Adrenal gland (tissue), 12 donors: ENCODE measurements around the gene SEPHS1. TPM values are rescaled to one million over a fixed set of nuclear protein-coding genes. Genes with fewer than 3 reads are reported as not detected.

ENCODE experiments used
- DNase-seq, 7 donors: peaks; one replicate each; pipeline ENCODE4 v3.0.0-alpha.2; 2019 to 2020
- H3K27ac ChIP-seq, 5 donors: fragments of 200-600 bp; sonication (generic) in 4 of 5; 1 replicate in 3 of 5; 2 replicates in 2 of 5; pipeline versions ENCODE4 v1.5.1 to v1.8.0; 2016 to 2020; ENCODE audit warnings: mild to moderate bottlenecking in 1 of 5
- H3K27me3 ChIP-seq: fragments of 200-600 bp; 2 replicates; pipeline ENCODE4 v1.8.0; 2021
- H3K36me3 ChIP-seq, 2 donors: fragments of 200-600 bp; replicated peaks in 1 of 2; 1 replicate in 1 of 2; 2 replicates in 1 of 2; pipeline versions ENCODE4 v1.5.1 to v1.8.0; 2018 to 2022
- H3K4me1 ChIP-seq, 2 donors: fragments of 200-600 bp; replicated peaks in 1 of 2; 1 replicate in 1 of 2; 2 replicates in 1 of 2; pipeline versions ENCODE4 v1.5.1 to v1.8.0; 2018 to 2021
- H3K4me3 ChIP-seq, 4 donors: fragments of 200-600 bp; sonication (generic) in 3 of 4; one replicate each; pipeline ENCODE4 v1.5.1; 2016 to 2018
- H3K9me3 ChIP-seq, 3 donors: fragments of 200-600 bp; sonication (generic) in 1 of 3; replicated peaks in 1 of 3; 1 replicate in 2 of 3; 2 replicates in 1 of 3; pipeline versions ENCODE4 v1.5.1 to v1.8.0; 2016 to 2021
- CTCF ChIP-seq, 6 experiments: fragments of 450-650 bp in 4 of 6; fragments of 200-600 bp in 2 of 6; sonication (generic) in 1 of 6; IDR thresholded peaks; 1 replicate in 5 of 6; 2 replicates in 1 of 6; pipeline versions ENCODE4 v1.5.1 to v1.8.0; 2016 to 2021; ENCODE audit warnings: antibody characterized with exemption in 6 of 6, mild to moderate bottlenecking in 2 of 6, moderate library complexity in 1 of 6
- POLR2A ChIP-seq, 2 donors: fragments of 450-650 bp; IDR thresholded peaks; one replicate each; pipeline ENCODE4 v1.6.1; 2017; ENCODE audit warnings: antibody characterized with exemption in 2 of 2, mild to moderate bottlenecking in 2 of 2, moderate library complexity in 1 of 2
- WGBS, 4 donors: extraction: QIAGEN DNeasy Blood & Tissue Kit in 2 of 4; methylation state at CpG; one replicate each; pipeline versions ENCODE4 v1.1.5 to v1.1.7; 2013 to 2017; 5-methylcytosine and 5-hydroxymethylcytosine counted together
- intact Hi-C, 2 donors: fragments of 100-400 bp; cut with DNase I; formaldehyde crosslinking; loops; one replicate each; pipeline versions ENCODE4 v1.14.1 to v1.15.0; 2022 to 2023
- polyA plus RNA-seq, 3 donors: library from polyadenylated mRNA; stranded (reverse); fragments of 200-250 nt in 2 of 3; fragments of 350-450 nt in 1 of 3; fragmentation: Illumina TruSeq in 1 of 3; extraction: RNeasy Lipid Tissue Mini Kit (QIAGEN cat#74804) in 1 of 3; gene quantifications; one replicate each; pipeline ENCODE4 v1.2.3, GENCODE V29; 2013 to 2014
- total RNA-seq, 9 donors: library from RNA; depleted of rRNA in 4 of 9; stranded (reverse); fragments of >200 nt in 4 of 9; fragments of 120-200 nt in 1 of 9; fragmentation: NEBNext Ultra II Directional in 1 of 9; extraction: Animal tissue kit (Norgen Biotek cat#: 25700) in 1 of 9; gene quantifications; one replicate each; pipeline versions ENCODE4 v1.1.0 to v1.2.4, GENCODE V29; 2013 to 2023
- donor health status: healthy with polysubstance abuse.
- donor health status: Bipolar disorder and iron deficiency.
- donor health status: DM: yes; HTN: yes; CAD: no.
- donor health status: DM: no; HTN: no; CAD: no.
- donor health status: DM: no; HTN: no; CAD: no.
- donor health status: DM: yes; HTN: yes; CAD: no.

The SEPHS1 gene
- total and polyA plus RNA-seq, 12 donors, result 24.5 to 91.1 (median 46.1) TPM

- WGBS, 4 donors, result 83 to 90% (median 88%) methylated on average over 5 of the region's 5 CpGs
- TF ChIP-seq POLR2A (IDR thresholded peaks at IDR 0.05) (no peak), CTCF (IDR thresholded peaks at IDR 0.05) (no peak)
Observed at GRCh38 chr10:13372524-13372923, 24.4 kb upstream of the SEPHS1 start.

GRCh38 chr10:13371897-13372470 is 23.9 kb upstream of the SEPHS1 start:
- peak; percentile 72 to 92 (median 78) for DNase-seq
- 27 to 31% (median 28%) methylated on average over 6 of the region's 6 CpGs for WGBS, 4 donors
- Histone ChIP-seq H3K36me3 (no peaks in the 10 kb centered on the region), H3K27me3 (no peaks in the 10 kb centered on the region), H3K27ac (no peak overlapping the region), H3K4me3 (no peak overlapping the region), H3K4me1 (no peaks in the 10 kb centered on the region), H3K9me3 (no peaks in the 10 kb centered on the region)
- peak; percentile 82 to 96 (median 86) for TF ChIP-seq CTCF (IDR thresholded peaks at IDR 0.05)
- TF ChIP-seq POLR2A (IDR thresholded peaks at IDR 0.05), result no peak
- intact Hi-C loops, result loop anchor here in 1 of 2 donors (5.0 kb wide), 2 partner anchors 160 to 410 kb away; no protein-coding TSS in a partner anchor

More at GRCh38 chr10:13372524-13372923, 24.4 kb upstream of the SEPHS1 start:
- no peak overlapping the region for H3K4me3 ChIP-seq
- H3K27me3 ChIP-seq, result no peaks in the 10 kb centered on the region
- no peak overlapping the region for H3K27ac ChIP-seq
- H3K4me1 ChIP-seq, result no peaks in the 10 kb centered on the region
- no peak for DNase-seq
- H3K36me3 ChIP-seq, result no peaks in the 10 kb centered on the region
- intact Hi-C loops, result loop anchor here in 1 of 2 donors (5.0 kb wide), 2 partner anchors 160 to 410 kb away; no protein-coding TSS in a partner anchor
- no peaks in the 10 kb centered on the region for H3K9me3 ChIP-seq

GRCh38 chr10:13366891-13367290 is 18.8 kb upstream of the SEPHS1 start:
- intact Hi-C loops, result loop anchor here (10.0 kb wide), 2 partner anchors 78 to 408 kb away; no protein-coding TSS in a partner anchor
- H3K27me3 ChIP-seq, result peaks cover 4% of the 10 kb centered on the region
- no peak overlapping the region for H3K27ac ChIP-seq
- TF ChIP-seq POLR2A (IDR thresholded peaks at IDR 0.05) (no peak), CTCF (IDR thresholded peaks at IDR 0.05) (no peak)
- no peaks in the 10 kb centered on the region for H3K36me3 ChIP-seq
- no peaks in the 10 kb centered on the region for H3K9me3 ChIP-seq
- H3K4me3 ChIP-seq, result no peak overlapping the region
- H3K4me1 ChIP-seq, result no peaks in the 10 kb centered on the region
- DNase-seq, result no peak
- WGBS, 4 donors, result 83 to 93% (median 91%) methylated on average over 4 of the region's 4 CpGs

- Histone ChIP-seq H3K27me3 (peaks cover 4% of the 10 kb centered on the region), H3K36me3 (no peaks in the 10 kb centered on the region), H3K4me3 (no peak overlapping the region), H3K9me3 (no peaks in the 10 kb centered on the region), H3K27ac (no peak overlapping the region), H3K4me1 (no peaks in the 10 kb centered on the region)
- 67 to 80% (median 75%) methylated on average over 6 of the region's 6 CpGs for WGBS, 4 donors
- intact Hi-C loops, result loop anchor here (10.0 kb wide), 2 partner anchors 79 to 409 kb away; no protein-coding TSS in a partner anchor
- no peak for DNase-seq
- TF ChIP-seq CTCF (IDR thresholded peaks at IDR 0.05) (no peak), POLR2A (IDR thresholded peaks at IDR 0.05) (no peak)
Observed at GRCh38 chr10:13365831-13366230, 17.7 kb upstream of the SEPHS1 start.
